Measurements from ENCODE around the gene THYN1.

DNA sequence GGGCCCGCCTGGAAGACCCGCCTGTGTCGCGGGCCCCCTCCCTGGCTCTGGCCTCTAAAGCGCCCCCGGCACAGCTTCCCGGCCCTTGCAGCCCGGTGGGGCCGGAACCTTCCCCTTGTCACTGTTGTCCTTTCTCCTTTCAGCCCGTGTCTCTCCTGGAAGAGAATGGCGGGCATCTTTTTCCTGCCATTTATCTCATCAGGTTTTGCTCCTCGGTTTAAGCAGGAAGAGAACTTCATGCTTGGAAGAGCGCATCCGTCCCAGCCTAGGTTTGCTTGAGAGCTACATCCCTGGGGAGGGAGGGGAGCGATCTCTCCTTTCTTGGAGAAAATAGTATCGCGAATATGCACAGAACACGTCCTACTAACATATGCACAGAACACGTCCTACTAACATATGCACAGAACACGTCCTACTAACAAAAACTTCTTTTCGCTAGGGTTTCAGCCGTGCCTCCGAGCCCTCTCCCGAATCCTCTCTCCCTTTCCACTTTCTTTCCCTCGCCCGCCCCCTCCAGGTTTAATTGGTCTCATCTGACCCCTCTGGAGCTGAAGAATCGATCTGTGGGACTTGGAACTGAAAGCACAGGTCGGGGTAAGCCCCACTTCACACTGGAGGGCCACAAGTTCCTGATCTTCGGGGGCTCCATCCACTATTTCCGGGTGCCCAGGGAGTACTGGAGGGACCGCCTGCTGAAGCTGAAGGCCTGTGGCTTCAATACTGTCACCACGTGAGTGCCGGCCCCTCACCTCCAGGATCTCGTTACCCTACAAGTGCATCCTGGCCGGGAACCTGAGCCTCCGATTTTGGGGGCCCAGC, 24.2 kb upstream of the THYN1 start:
- TF ChIP-seq, protein P1, sequence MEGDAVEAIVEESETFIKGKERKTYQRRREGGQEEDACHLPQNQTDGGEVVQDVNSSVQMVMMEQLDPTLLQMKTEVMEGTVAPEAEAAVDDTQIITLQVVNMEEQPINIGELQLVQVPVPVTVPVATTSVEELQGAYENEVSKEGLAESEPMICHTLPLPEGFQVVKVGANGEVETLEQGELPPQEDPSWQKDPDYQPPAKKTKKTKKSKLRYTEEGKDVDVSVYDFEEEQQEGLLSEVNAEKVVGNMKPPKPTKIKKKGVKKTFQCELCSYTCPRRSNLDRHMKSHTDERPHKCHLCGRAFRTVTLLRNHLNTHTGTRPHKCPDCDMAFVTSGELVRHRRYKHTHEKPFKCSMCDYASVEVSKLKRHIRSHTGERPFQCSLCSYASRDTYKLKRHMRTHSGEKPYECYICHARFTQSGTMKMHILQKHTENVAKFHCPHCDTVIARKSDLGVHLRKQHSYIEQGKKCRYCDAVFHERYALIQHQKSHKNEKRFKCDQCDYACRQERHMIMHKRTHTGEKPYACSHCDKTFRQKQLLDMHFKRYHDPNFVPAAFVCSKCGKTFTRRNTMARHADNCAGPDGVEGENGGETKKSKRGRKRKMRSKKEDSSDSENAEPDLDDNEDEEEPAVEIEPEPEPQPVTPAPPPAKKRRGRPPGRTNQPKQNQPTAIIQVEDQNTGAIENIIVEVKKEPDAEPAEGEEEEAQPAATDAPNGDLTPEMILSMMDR (IDR thresholded peaks at IDR 0.05): no peak
- no peak for TF ChIP-seq POLR2A (IDR thresholded peaks at IDR 0.05)

Data from heart left ventricle (tissue), 13 donors.